ENCODE data around the gene PNMA6E. TPM values are rescaled to one million over a fixed set of nuclear protein-coding genes. Genes with fewer than 3 reads are reported as not detected.
A peak's percentile ranks its signal among the peaks of the same experiment; 100 is the strongest.

PNMA6E gene
- total RNA-seq, 1 experiment from 2014 or later: not detected

- Histone ChIP-seq H3K36me3 (replicated peaks; ENCODE audit: control insufficient read depth, insufficient read depth, low read length) (no peaks in the 10 kb centered on the region), H3K4me3 (ENCODE audit: insufficient read depth, low read depth, low read length) (no peak overlapping the region), H3K27me3 (ENCODE audit: control insufficient read depth, insufficient read depth, low read length) (no peaks in the 10 kb centered on the region)
- peak; percentile 59 for DNase-seq
These were observed 42.6 kb upstream of the PNMA6E start for GRCh38 chrX:153443476-153444332.

- DNase-seq: no peak
- H3K4me3 ChIP-seq (ENCODE audit: insufficient read depth, low read depth, low read length): no peak overlapping the region
- H3K36me3 ChIP-seq (replicated peaks; ENCODE audit: control insufficient read depth, insufficient read depth, low read length): no peaks in the 10 kb centered on the region
- H3K27me3 ChIP-seq (ENCODE audit: control insufficient read depth, insufficient read depth, low read length): no peaks in the 10 kb centered on the region
These were observed 41.3 kb upstream of the PNMA6E start for GRCh38 chrX:153442463-153442862.

- Histone ChIP-seq H3K27me3 (ENCODE audit: control insufficient read depth, insufficient read depth, low read length) (no peaks in the 10 kb centered on the region), H3K4me3 (ENCODE audit: insufficient read depth, low read depth, low read length) (no peak overlapping the region), H3K36me3 (replicated peaks; ENCODE audit: control insufficient read depth, insufficient read depth, low read length) (no peaks in the 10 kb centered on the region)
- DNase-seq: no peak
These were observed 40.8 kb upstream of the PNMA6E start for GRCh38 chrX:153441981-153442380.

- H3K4me3 ChIP-seq (ENCODE audit: insufficient read depth, low read depth, low read length): no peak overlapping the region
- H3K27me3 ChIP-seq (ENCODE audit: control insufficient read depth, insufficient read depth, low read length): no peaks in the 10 kb centered on the region
- no peak for DNase-seq
- no peaks in the 10 kb centered on the region for H3K36me3 ChIP-seq (replicated peaks; ENCODE audit: control insufficient read depth, insufficient read depth, low read length)
These were observed 40.1 kb upstream of the PNMA6E start for GRCh38 chrX:153441296-153441695.

GRCh38 chrX:153440556-153441135 lies 39.5 kb upstream of the PNMA6E start:
- H3K27me3 ChIP-seq (ENCODE audit: control insufficient read depth, insufficient read depth, low read length): no peaks in the 10 kb centered on the region
- H3K36me3 ChIP-seq (replicated peaks; ENCODE audit: control insufficient read depth, insufficient read depth, low read length): no peaks in the 10 kb centered on the region
- no peak for DNase-seq
- no peak overlapping the region for H3K4me3 ChIP-seq (ENCODE audit: insufficient read depth, low read depth, low read length)

GRCh38 chrX:153439977-153440376 lies 38.8 kb upstream of the PNMA6E start:
- no peak overlapping the region for H3K4me3 ChIP-seq (ENCODE audit: insufficient read depth, low read depth, low read length)
- no peaks in the 10 kb centered on the region for H3K27me3 ChIP-seq (ENCODE audit: control insufficient read depth, insufficient read depth, low read length)
- DNase-seq: no peak
- no peaks in the 10 kb centered on the region for H3K36me3 ChIP-seq (replicated peaks; ENCODE audit: control insufficient read depth, insufficient read depth, low read length)

- Histone ChIP-seq H3K4me3 (ENCODE audit: insufficient read depth, low read depth, low read length) (no peak overlapping the region), H3K36me3 (replicated peaks; ENCODE audit: control insufficient read depth, insufficient read depth, low read length) (no peaks in the 10 kb centered on the region), H3K27me3 (ENCODE audit: control insufficient read depth, insufficient read depth, low read length) (no peaks in the 10 kb centered on the region)
- peak; percentile 71 for DNase-seq
These were observed 37.4 kb upstream of the PNMA6E start for GRCh38 chrX:153438532-153438931.

- H3K36me3 ChIP-seq (replicated peaks; ENCODE audit: control insufficient read depth, insufficient read depth, low read length): no peaks in the 10 kb centered on the region
- DNase-seq: no peak
These were observed 34.7 kb upstream of the PNMA6E start for GRCh38 chrX:153435845-153436244.

GRCh38 chrX:153434801-153435200 lies 33.7 kb upstream of the PNMA6E start:
- no peak for DNase-seq
- Histone ChIP-seq H3K4me3 (ENCODE audit: insufficient read depth, low read depth, low read length) (no peak overlapping the region), H3K36me3 (replicated peaks; ENCODE audit: control insufficient read depth, insufficient read depth, low read length) (no peaks in the 10 kb centered on the region), H3K27me3 (ENCODE audit: control insufficient read depth, insufficient read depth, low read length) (no peaks in the 10 kb centered on the region)

More at GRCh38 chrX:153435845-153436244, 34.7 kb upstream of the PNMA6E start:
- Histone ChIP-seq H3K27me3 (ENCODE audit: control insufficient read depth, insufficient read depth, low read length) (no peaks in the 10 kb centered on the region), H3K4me3 (ENCODE audit: insufficient read depth, low read depth, low read length) (no peak overlapping the region)

GRCh38 chrX:153433781-153434285 lies 32.7 kb upstream of the PNMA6E start:
- Histone ChIP-seq H3K36me3 (replicated peaks; ENCODE audit: control insufficient read depth, insufficient read depth, low read length) (no peaks in the 10 kb centered on the region), H3K27me3 (ENCODE audit: control insufficient read depth, insufficient read depth, low read length) (no peaks in the 10 kb centered on the region), H3K4me3 (ENCODE audit: insufficient read depth, low read depth, low read length) (no peak overlapping the region)
- DNase-seq: peak; percentile 39

GRCh38 chrX:153433161-153433680 lies 32.1 kb upstream of the PNMA6E start:
- Histone ChIP-seq H3K4me3 (ENCODE audit: insufficient read depth, low read depth, low read length) (no peak overlapping the region), H3K27me3 (ENCODE audit: control insufficient read depth, insufficient read depth, low read length) (no peaks in the 10 kb centered on the region), H3K36me3 (replicated peaks; ENCODE audit: control insufficient read depth, insufficient read depth, low read length) (no peaks in the 10 kb centered on the region)
- no peak for DNase-seq

GRCh38 chrX:153430796-153431195 lies 29.6 kb upstream of the PNMA6E start:
- Histone ChIP-seq H3K4me3 (ENCODE audit: insufficient read depth, low read depth, low read length) (no peak overlapping the region), H3K36me3 (replicated peaks; ENCODE audit: control insufficient read depth, insufficient read depth, low read length) (no peaks in the 10 kb centered on the region), H3K27me3 (ENCODE audit: control insufficient read depth, insufficient read depth, low read length) (no peaks in the 10 kb centered on the region)
- DNase-seq: no peak

GRCh38 chrX:153426204-153426603 lies 25.1 kb upstream of the PNMA6E start:
- no peak overlapping the region for H3K4me3 ChIP-seq (ENCODE audit: insufficient read depth, low read depth, low read length)
- H3K36me3 ChIP-seq (replicated peaks; ENCODE audit: control insufficient read depth, insufficient read depth, low read length): no peaks in the 10 kb centered on the region
- no peaks in the 10 kb centered on the region for H3K27me3 ChIP-seq (ENCODE audit: control insufficient read depth, insufficient read depth, low read length)
- no peak for DNase-seq

- H3K27me3 ChIP-seq (ENCODE audit: control insufficient read depth, insufficient read depth, low read length): no peaks in the 10 kb centered on the region
- no peak for DNase-seq
- no peak overlapping the region for H3K4me3 ChIP-seq (ENCODE audit: insufficient read depth, low read depth, low read length)
- no peaks in the 10 kb centered on the region for H3K36me3 ChIP-seq (replicated peaks; ENCODE audit: control insufficient read depth, insufficient read depth, low read length)
These were observed 22.5 kb upstream of the PNMA6E start for GRCh38 chrX:153423652-153424051.

- no peak overlapping the region for H3K4me3 ChIP-seq (ENCODE audit: insufficient read depth, low read depth, low read length)
- no peaks in the 10 kb centered on the region for H3K27me3 ChIP-seq (ENCODE audit: control insufficient read depth, insufficient read depth, low read length)
- no peak for DNase-seq
- H3K36me3 ChIP-seq (replicated peaks; ENCODE audit: control insufficient read depth, insufficient read depth, low read length): no peaks in the 10 kb centered on the region
These were observed 20.7 kb upstream of the PNMA6E start for GRCh38 chrX:153421856-153422255.
